AG04449 (cell line): ENCODE measurements around the gene FKTN.

ENCODE experiments used
- CTCF ChIA-PET: fragments of 350-600 bp; formaldehyde crosslinking; extraction: SDS; loops from one replicate; lab custom pipeline; 2021; ENCODE audit warnings: antibody characterized with exemption; lab: Yijun Ruan, JAX
- POLR2A ChIA-PET: fragments of 400-600, 350-600 bp; formaldehyde crosslinking; extraction: SDS; loops from one replicate; lab custom pipeline; 2020; ENCODE audit warnings: antibody characterized with exemption, inconsistent platforms; lab: Yijun Ruan, JAX
- DNase-seq: peaks from one replicate; pipeline ENCODE4 v3.0.0-alpha.2; 2010; ENCODE audit warnings: low read depth, low spot score
- H3K4me3 ChIP-seq: 2 replicates; pipeline ENCODE4 v1.5.1; 2011; ENCODE audit warnings: low read depth, mild to moderate bottlenecking, control low read depth, low read length
- CTCF ChIP-seq: IDR thresholded peaks from one replicate; pipeline ENCODE4 v1.5.1; 2011; ENCODE audit warnings: mild to moderate bottlenecking, moderate library complexity, low read length, control low read depth, inconsistent platforms; ENCODE audit not compliant: insufficient read depth; ENCODE audit errors: missing control alignments

FKTN gene

GRCh38 chr9:105647595-105648349 lies 89.8 kb downstream of the FKTN start:
- ChIA-PET POLR2A (no interaction called here), CTCF (interaction anchor here (1.2 to 2.4 kb wide), 3 partner anchors 9 to 71 kb away, joined by 4 to 10 read pairs (median 4); no protein-coding TSS in a partner anchor)
- TF ChIP-seq CTCF: no peak
- no peak overlapping the region for H3K4me3 ChIP-seq
- no peak for DNase-seq

DNA sequence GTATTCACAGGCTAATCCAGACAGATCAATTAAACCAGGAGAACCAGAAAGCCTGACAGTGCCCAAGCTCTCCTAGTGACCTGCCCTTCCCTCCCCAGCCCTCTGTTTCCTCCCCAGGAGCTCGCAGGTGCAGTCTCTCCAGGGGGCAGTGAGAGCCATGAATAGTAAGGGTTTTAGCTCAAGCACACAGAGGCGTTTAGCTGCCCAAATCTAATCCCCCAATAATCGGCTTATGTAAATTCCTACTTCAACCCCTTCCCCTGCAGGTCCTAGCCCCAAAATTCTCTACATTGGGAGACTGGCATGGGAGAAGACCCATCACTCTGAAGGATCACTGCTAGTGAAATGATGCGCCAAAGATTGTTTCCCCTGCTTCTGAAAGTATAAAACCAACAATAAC lies 93.9 kb downstream of the FKTN start:
- ChIA-PET POLR2A (no interaction called here), CTCF (no interaction called here)
- TF ChIP-seq CTCF: no peak

DNA sequence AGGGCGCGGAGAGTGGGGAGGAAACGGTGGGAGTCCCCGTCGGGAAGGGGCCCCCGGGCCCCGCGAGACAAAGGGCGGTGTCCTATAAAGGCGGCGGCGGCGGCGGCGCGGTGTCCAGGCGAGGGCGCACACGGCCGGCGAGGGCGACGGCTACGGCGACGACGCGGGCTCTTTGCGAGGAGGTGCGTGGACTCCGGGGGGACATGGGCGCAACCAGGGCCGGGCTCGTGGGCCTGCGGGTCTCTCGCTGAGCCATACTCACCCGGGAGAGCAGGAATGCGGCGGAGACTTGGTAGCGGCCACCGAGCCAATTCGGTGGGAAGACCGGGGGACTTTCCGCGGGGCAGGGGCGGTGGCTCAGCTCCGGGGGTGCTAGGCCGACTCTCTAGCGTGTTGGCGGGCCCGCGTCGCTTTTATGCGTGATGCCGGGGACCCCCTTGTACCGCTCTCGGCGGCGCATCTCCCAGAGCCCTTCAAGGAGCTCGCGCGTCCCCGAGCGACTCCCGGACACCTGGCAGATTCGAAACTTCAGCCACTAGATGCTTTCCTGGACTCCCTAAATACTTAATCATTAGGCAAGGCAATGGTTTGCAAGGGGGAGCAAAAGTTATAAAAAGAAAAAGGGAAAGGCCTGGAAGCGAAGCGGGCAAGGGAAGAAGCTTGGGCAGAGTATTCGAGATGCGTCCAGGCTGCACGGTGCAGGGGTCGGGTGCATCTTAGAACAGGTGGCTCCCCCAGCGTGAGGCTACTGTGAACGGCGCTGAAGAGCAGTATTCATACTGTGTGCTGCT lies 98.4 kb downstream of the FKTN start:
- POLR2A ChIA-PET: no interaction called here
- TF ChIP-seq CTCF: no peak
- no peak for DNase-seq
- H3K4me3 ChIP-seq: peak overlapping the region; percentile 51
- CTCF ChIA-PET: interaction anchor here (0.7 to 1.4 kb wide), 5 partner anchors 9 to 62 kb away, joined by 3 to 4 read pairs (median 3); no protein-coding TSS in a partner anchor

More for the DNA sequence above, 93.9 kb downstream of the FKTN start:
- H3K4me3 ChIP-seq: no peak overlapping the region
- no peak for DNase-seq

DNA sequence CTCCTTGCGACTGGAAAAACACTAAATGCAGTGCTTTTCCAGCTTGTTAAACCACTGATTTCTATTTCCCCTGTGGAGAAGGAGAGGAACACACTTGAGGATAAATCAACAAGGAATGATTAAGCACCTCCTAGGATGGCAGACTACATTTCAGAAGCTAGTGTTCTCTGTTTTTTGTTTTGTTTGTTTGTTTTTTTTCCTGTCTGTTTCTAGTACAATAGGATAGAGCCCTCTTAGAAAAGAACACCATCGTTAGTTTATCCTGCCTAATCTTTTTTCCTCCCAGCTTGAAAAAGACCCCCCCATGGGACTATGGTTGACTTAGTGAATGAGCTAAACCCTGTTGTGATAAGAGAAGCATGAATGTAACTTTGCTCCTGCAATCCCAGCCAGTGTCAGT lies 100.4 kb downstream of the FKTN start:
- ChIA-PET CTCF (no interaction called here), POLR2A (no interaction called here)
- TF ChIP-seq CTCF: no peak
- no peak overlapping the region for H3K4me3 ChIP-seq
- no peak for DNase-seq

DNA sequence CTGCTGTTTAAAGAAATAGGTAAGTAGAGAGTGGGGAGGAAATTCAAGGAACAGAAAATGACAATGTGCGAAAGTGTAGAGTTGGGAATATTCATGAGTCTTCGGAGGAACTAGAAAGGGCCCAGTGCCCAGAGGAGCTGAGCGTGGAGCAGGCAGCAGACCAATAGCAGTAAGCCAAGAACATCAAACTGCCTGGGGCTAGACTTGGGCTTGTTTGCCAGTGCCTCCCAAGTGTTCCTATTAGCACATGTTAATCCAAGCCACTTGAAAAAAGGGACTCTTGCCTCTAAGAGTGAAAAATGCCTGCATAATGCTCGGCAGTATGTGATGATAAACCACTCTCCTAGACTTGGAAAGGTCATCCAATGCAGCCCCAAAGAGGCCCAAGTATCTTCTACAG lies 103.1 kb downstream of the FKTN start:
- H3K4me3 ChIP-seq: no peak overlapping the region
- no peak for TF ChIP-seq CTCF
- no peak for DNase-seq
- ChIA-PET POLR2A (interaction anchor here (0.6 kb wide), 1 partner anchor 42 kb away, joined by 3 read pairs; no protein-coding TSS in a partner anchor), CTCF (no interaction called here)
